HCT116 (cell line): ENCODE measurements around the gene RAI1. TPM values are rescaled to one million over a fixed set of nuclear protein-coding genes. Genes with fewer than 3 reads are reported as not detected.

Experiments used
- ATAC-seq: fragments of 200-7000 bp; cut with Tn5 transposase; 2 replicates; pipeline ENCODE4 v1.9.1; 2020; ENCODE audit warnings: mild to moderate bottlenecking, moderate library complexity
- BruUV-seq: library from RNA; stranded (reverse); fragments of 400-500 nt; replicated peaks from 2 replicates; lab custom pipeline; 2021; lab: Mats Ljungman, UMichigan
- CTCF ChIA-PET: fragments of 300-600 bp; sonication (Branson Sonifier 250); formaldehyde crosslinking; loops from one replicate; lab custom pipeline; 2021; ENCODE audit warnings: antibody characterized with exemption; lab: Charles Lee
- POLR2A ChIA-PET: fragments of 300-600, 350-600 bp; sonication (Branson Sonifier 250); formaldehyde crosslinking; loops from one replicate; lab custom pipeline; 2021; ENCODE audit warnings: antibody characterized with exemption; lab: Charles Lee
- RAD21 ChIA-PET, 2 experiments: fragments of 300-600 bp; sonication (Branson Sonifier 250); formaldehyde crosslinking; loops; one replicate each; lab custom pipeline; 2023; ENCODE audit warnings: low total read pairs in 2 of 2; ENCODE audit not compliant: uncharacterized antibody in 2 of 2, unreplicated experiment in 2 of 2, low non-redundant PET in 1 of 2; lab: Charles Lee
- DNase-seq: peaks from one replicate; pipeline ENCODE4 v3.0.0-alpha.2; 2010; ENCODE audit warnings: low read depth, low spot score
- H2AFZ ChIP-seq: fragments of 200-600 bp; shearing (Covaris generic), sonication (generic); 2 replicates; pipeline ENCODE4 v1.6.1; 2017; ENCODE audit warnings: low read depth, mixed run types, mixed read lengths, antibody characterized with exemption, low read length; ENCODE audit not compliant: poor library complexity, severe bottlenecking
- H3K27ac ChIP-seq: 2 replicates; pipeline ENCODE4 v1.5.1; 2012; ENCODE audit warnings: low read depth, low read length
- H3K27me3 ChIP-seq: fragments of 200-600 bp; sonication (generic); 2 replicates; pipeline ENCODE4 v1.6.1; 2016; ENCODE audit warnings: mixed run types, low read length, mixed read lengths; ENCODE audit not compliant: insufficient read depth
- H3K36me3 ChIP-seq, 2 experiments: fragments of 200-500 bp in 1 of 2; fragments of 200-600 bp in 1 of 2; sonication (Bioruptor generic) in 1 of 2; sonication (generic) in 1 of 2; 2 replicates each; pipeline versions ENCODE4 v1.5.1 to v1.6.1; 2014 to 2016; ENCODE audit warnings: low read length in 2 of 2, inconsistent platforms in 1 of 2, mixed read lengths in 1 of 2, mixed run types in 1 of 2; ENCODE audit not compliant: insufficient read depth in 2 of 2, control insufficient read depth in 1 of 2
- H3K4me1 ChIP-seq, 2 experiments: fragments of 200-600 bp in 1 of 2; sonication (generic) in 1 of 2; 2 replicates each; pipeline versions ENCODE4 v1.5.1 to v1.6.1; 2012 to 2017; ENCODE audit warnings: low read length in 2 of 2, inconsistent platforms in 1 of 2, mild to moderate bottlenecking in 1 of 2, mixed read lengths in 1 of 2, mixed run types in 1 of 2, moderate library complexity in 1 of 2; ENCODE audit not compliant: insufficient read depth in 2 of 2, control insufficient read depth in 1 of 2
- H3K4me2 ChIP-seq: fragments of 200-600 bp; sonication (generic); 2 replicates; pipeline ENCODE4 v1.6.1; 2017; ENCODE audit warnings: mixed run types, low read length, mixed read lengths
- H3K4me3 ChIP-seq, 2 experiments: fragments of 200-600 bp in 1 of 2; sonication (generic) in 1 of 2; replicated peaks in 1 of 2; 2 replicates each; pipeline ENCODE4 v1.5.1; 2011 to 2016; ENCODE audit warnings: low read length in 2 of 2, control low read depth in 1 of 2, low read depth in 1 of 2, mild to moderate bottlenecking in 1 of 2, mixed read lengths in 1 of 2, mixed run types in 1 of 2
- H3K79me2 ChIP-seq: fragments of 200-600 bp; sonication (generic); 2 replicates; pipeline ENCODE4 v1.6.1; 2017; ENCODE audit warnings: mild to moderate bottlenecking, mixed run types, low read length, moderate library complexity, mixed read lengths; ENCODE audit not compliant: insufficient read depth
- H3K9ac ChIP-seq: fragments of 200-600 bp; sonication (generic); 2 replicates; pipeline ENCODE4 v1.6.1; 2016; ENCODE audit warnings: low read length, mixed read lengths
- H3K9me2 ChIP-seq: fragments of 200-600 bp; sonication (generic), shearing (Covaris generic); 2 replicates; pipeline ENCODE4 v1.6.1; 2017; ENCODE audit warnings: mixed run types, mild to moderate bottlenecking, moderate library complexity; ENCODE audit not compliant: insufficient read depth
- H3K9me3 ChIP-seq, 2 experiments: fragments of 200-500 bp in 1 of 2; fragments of 200-600 bp in 1 of 2; sonication (Bioruptor generic) in 1 of 2; sonication (generic) in 1 of 2; 2 replicates each; pipeline ENCODE4 v1.6.1; 2014 to 2017; ENCODE audit warnings: low read length in 2 of 2, mixed read lengths in 2 of 2, inconsistent platforms in 1 of 2, low read depth in 1 of 2, mild to moderate bottlenecking in 1 of 2, mixed run types in 1 of 2, moderate library complexity in 1 of 2; ENCODE audit not compliant: control insufficient read depth in 1 of 2, insufficient read depth in 1 of 2
- H4K20me1 ChIP-seq: fragments of 200-600 bp; sonication (generic), shearing (Covaris generic); 2 replicates; pipeline ENCODE4 v1.6.1; 2017; ENCODE audit warnings: mixed run types, mild to moderate bottlenecking, moderate library complexity; ENCODE audit not compliant: insufficient read depth
- ATF3 ChIP-seq: IDR thresholded peaks from 2 replicates; pipeline ENCODE4 v1.6.1; 2012
- CBX3 ChIP-seq: IDR thresholded peaks from 2 replicates; pipeline ENCODE4 v1.6.1; 2012; ENCODE audit warnings: low read depth
- CEBPB ChIP-seq: IDR thresholded peaks from 2 replicates; pipeline ENCODE4 v1.6.1; 2012; ENCODE audit warnings: low read depth
- EGR1 ChIP-seq: IDR thresholded peaks from 2 replicates; pipeline ENCODE4 v1.6.1; 2012; ENCODE audit warnings: low read depth
- ELF1 ChIP-seq: IDR thresholded peaks from 2 replicates; pipeline ENCODE4 v1.6.1; 2012; ENCODE audit warnings: low read depth, borderline replicate concordance
- EZH2phosphoT487 ChIP-seq: fragments of 200-600 bp; IDR thresholded peaks from 2 replicates; pipeline ENCODE4 v1.6.1; 2018; ENCODE audit warnings: antibody characterized with exemption, borderline replicate concordance
- FOSL1 ChIP-seq: IDR thresholded peaks from 2 replicates; pipeline ENCODE4 v1.6.1; 2012; ENCODE audit warnings: low read depth
- MAX ChIP-seq: IDR thresholded peaks from 2 replicates; pipeline ENCODE4 v1.6.1; 2012
- POLR2AphosphoS5 ChIP-seq: IDR thresholded peaks from 2 replicates; pipeline ENCODE4 v1.6.1; 2011; ENCODE audit warnings: mild to moderate bottlenecking, low read depth, low read length, moderate library complexity
- RAD21 ChIP-seq: IDR thresholded peaks from 2 replicates; pipeline ENCODE4 v1.6.1; 2012; ENCODE audit warnings: low read depth, mild to moderate bottlenecking
- SIN3A ChIP-seq: IDR thresholded peaks from 2 replicates; pipeline ENCODE4 v1.6.1; 2012; ENCODE audit warnings: low read depth
- SRF ChIP-seq: IDR thresholded peaks from 2 replicates; pipeline ENCODE4 v1.6.1; 2012; ENCODE audit warnings: low read depth
- TCF7L2 ChIP-seq: IDR thresholded peaks from 2 replicates; pipeline ENCODE4 v1.7.0; 2011; ENCODE audit warnings: borderline replicate concordance, inconsistent platforms; ENCODE audit not compliant: insufficient read depth, insufficient read length; ENCODE audit errors: extremely low read depth
- YY1 ChIP-seq: IDR thresholded peaks from 2 replicates; pipeline ENCODE4 v1.6.1; 2011; ENCODE audit warnings: low read length, low read depth, moderate library complexity, mild to moderate bottlenecking; ENCODE audit not compliant: insufficient replicate concordance; ENCODE audit errors: extremely low read depth
- ZBTB33 ChIP-seq: IDR thresholded peaks from 2 replicates; pipeline ENCODE4 v1.6.1; 2011; ENCODE audit warnings: mild to moderate bottlenecking, low read length, moderate library complexity; ENCODE audit not compliant: insufficient replicate concordance; ENCODE audit errors: extremely low read depth
- ZNF274 ChIP-seq: fragments of 200-500 bp; sonication (Bioruptor generic); IDR thresholded peaks from 2 replicates; pipeline ENCODE4 v1.6.1; 2014; ENCODE audit warnings: mild to moderate bottlenecking, low read depth, low read length, inconsistent platforms
- intact Hi-C: fragments of 100-400 bp; cut with micrococcal nuclease; formaldehyde crosslinking; loops from 2 replicates; pipeline ENCODE4 v1.10.0; 2022
- total RNA-seq: library from RNA; stranded (reverse); gene quantifications from one replicate; pipeline ENCODE4 v1.2.1, GENCODE V29; 2021; ENCODE audit not compliant: unreplicated experiment

RAI1 gene
- total RNA-seq, 1 experiment from 2014 or later = 38.5 TPM

- TSS peak; percentile 23 for BruUV-seq
- CTCF ChIA-PET = no interaction called here
- intact Hi-C loops = no loop called here
These were observed 116.0 kb downstream of the RAI1 start for GRCh38 chr17:17797119-17797809.

GRCh38 chr17:17798010-17798556 lies 116.8 kb downstream of the RAI1 start:
- no peaks in the 10 kb centered on the region for H3K9me2 ChIP-seq
- RAD21 ChIA-PET = no interaction called here
- no peak overlapping the region for H3K9ac ChIP-seq
- BruUV-seq = no TSS peak
- ATAC-seq (no peak), DNase-seq (no peak)
- no peaks in the 10 kb centered on the region for H4K20me1 ChIP-seq
- H3K9me3 ChIP-seq = no peaks in the 10 kb centered on the region
- H3K4me2 ChIP-seq = no peak overlapping the region
- CTCF ChIA-PET = no interaction called here
- no peak overlapping the region for H3K4me3 ChIP-seq
- intact Hi-C loops = no loop called here
- H3K27ac ChIP-seq = no peak overlapping the region
- POLR2A ChIA-PET = no interaction called here
- peaks cover 0 to 3% of the 10 kb centered on the region in 2 experiments; a peak in 2 of 4 replicates for H3K36me3 ChIP-seq
- H3K79me2 ChIP-seq = no peaks in the 10 kb centered on the region
- H3K27me3 ChIP-seq = no peaks in the 10 kb centered on the region
- H2AFZ ChIP-seq = no peak overlapping the region
- no peaks in the 10 kb centered on the region for H3K4me1 ChIP-seq
- TF ChIP-seq ATF3 (no peak), TCF7L2 (no peak), EZH2phosphoT487 (no peak), POLR2AphosphoS5 (no peak), ELF1 (no peak), MAX (no peak), ZBTB33 (no peak), YY1 (no peak), FOSL1 (no peak), CEBPB (no peak), SRF (no peak)

More at GRCh38 chr17:17797119-17797809, 116.0 kb downstream of the RAI1 start:
- Histone ChIP-seq H3K27me3 (no peaks in the 10 kb centered on the region), H2AFZ (no peak overlapping the region), H3K9me3 (no peaks in the 10 kb centered on the region), H3K4me3 (no peak overlapping the region), H3K27ac (no peak overlapping the region), H3K9me2 (no peaks in the 10 kb centered on the region), H3K36me3 (peaks cover 0 to 3% of the 10 kb centered on the region in 2 experiments; a peak in 2 of 4 replicates), H3K9ac (no peak overlapping the region), H3K79me2 (no peaks in the 10 kb centered on the region), H3K4me2 (no peak overlapping the region), H3K4me1 (no peaks in the 10 kb centered on the region), H4K20me1 (no peaks in the 10 kb centered on the region)
- RAD21 ChIA-PET = no interaction called here
- DNase-seq = no peak
- POLR2A ChIA-PET = no interaction called here
- TF ChIP-seq CBX3 (no peak), SIN3A (no peak), EGR1 (no peak), YY1 (no peak), EZH2phosphoT487 (no peak), SRF (no peak), RAD21 (no peak), ZNF274 (no peak), ELF1 (no peak)
- ATAC-seq = no peak
